BLaER1 (cell line): ENCODE results near the gene CCDC50.

Experiments
- H3K27ac ChIP-seq: shearing (Covaris generic); formaldehyde crosslinking; 2 replicates; pipeline ENCODE4 v1.8.1; 2022
- H3K27me3 ChIP-seq: shearing (Covaris generic); formaldehyde crosslinking; 2 replicates; pipeline ENCODE4 v1.8.1; 2022
- H3K36me3 ChIP-seq: shearing (Covaris generic); formaldehyde crosslinking; 2 replicates; pipeline ENCODE4 v1.8.1; 2022
- H3K4me1 ChIP-seq: shearing (Covaris generic); formaldehyde crosslinking; 2 replicates; pipeline ENCODE4 v1.8.1; 2022
- H3K4me2 ChIP-seq: shearing (Covaris generic); formaldehyde crosslinking; 2 replicates; pipeline ENCODE4 v1.8.1; 2022
- H3K4me3 ChIP-seq: shearing (Covaris generic); formaldehyde crosslinking; 2 replicates; pipeline ENCODE4 v1.8.1; 2022
- H3K9ac ChIP-seq: shearing (Covaris generic); formaldehyde crosslinking; 2 replicates; pipeline ENCODE4 v1.8.1; 2022
- H3K9me3 ChIP-seq: shearing (Covaris generic); formaldehyde crosslinking; 2 replicates; pipeline ENCODE4 v1.8.1; 2022
- H4K20me1 ChIP-seq: shearing (Covaris generic); formaldehyde crosslinking; 2 replicates; pipeline ENCODE4 v1.8.1; 2022
- Cebpa-rat ChIP-seq: shearing (Covaris generic); IDR thresholded peaks from 2 replicates; pipeline ENCODE4 v1.8.1; 2022

Gene CCDC50

DNA sequence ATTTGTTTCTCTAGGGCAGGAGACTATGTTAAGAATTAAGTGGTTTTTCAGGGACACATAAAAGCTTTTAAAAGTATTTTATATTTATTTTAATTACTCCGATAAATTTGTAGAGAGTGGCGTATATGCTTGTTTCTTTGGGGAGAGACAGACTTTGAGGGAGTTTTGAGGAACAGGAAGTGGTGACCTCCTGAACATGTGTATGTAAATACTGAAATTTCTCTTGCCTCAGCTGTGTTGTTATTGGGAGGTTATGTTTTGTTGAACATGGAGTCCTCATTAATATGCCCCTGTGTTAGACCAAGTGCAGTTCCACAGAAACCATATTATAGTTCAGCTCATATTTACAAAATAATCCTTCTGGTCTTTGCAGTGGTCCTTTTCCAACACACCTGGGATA is 42.9 kb downstream of the CCDC50 start:
- TF ChIP-seq Cebpa-rat, result no peak
- peaks cover 39% of the 10 kb centered on the region for H3K36me3 ChIP-seq

DNA sequence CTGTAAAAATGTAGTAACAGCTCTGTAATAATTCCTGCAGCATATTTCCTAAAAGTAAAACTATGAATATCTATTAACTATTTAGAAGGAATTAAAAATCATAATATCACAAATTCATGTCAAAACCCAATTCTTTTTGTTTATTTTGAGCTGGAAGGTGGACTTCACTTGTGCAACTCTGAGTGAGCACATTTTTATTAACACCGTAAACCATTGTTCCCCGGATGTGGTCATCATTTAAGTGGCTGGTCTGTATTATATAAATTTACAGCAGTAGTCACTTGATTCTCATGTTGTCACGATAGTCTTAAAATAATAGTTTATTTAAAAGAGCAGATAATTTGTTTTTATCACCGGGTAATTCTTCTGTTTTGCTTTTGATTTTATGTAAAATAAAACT is 44.1 kb downstream of the CCDC50 start:
- Histone ChIP-seq H3K27me3 (no peaks in the 10 kb centered on the region), H3K4me1 (no peaks in the 10 kb centered on the region), H3K9me3 (no peaks in the 10 kb centered on the region), H4K20me1 (no peaks in the 10 kb centered on the region), H3K4me2 (no peak overlapping the region), H3K27ac (no peak overlapping the region), H3K4me3 (no peak overlapping the region), H3K36me3 (peaks cover 39% of the 10 kb centered on the region), H3K9ac (no peak overlapping the region)
- no peak for TF ChIP-seq Cebpa-rat

More for the DNA sequence above, 42.9 kb downstream of the CCDC50 start:
- H3K4me3 ChIP-seq, result no peak overlapping the region
- no peaks in the 10 kb centered on the region for H3K27me3 ChIP-seq
- no peaks in the 10 kb centered on the region for H4K20me1 ChIP-seq
- H3K9me3 ChIP-seq, result no peaks in the 10 kb centered on the region
- H3K4me1 ChIP-seq, result no peaks in the 10 kb centered on the region
- no peak overlapping the region for H3K4me2 ChIP-seq
- no peak overlapping the region for H3K9ac ChIP-seq
- H3K27ac ChIP-seq, result no peak overlapping the region

DNA sequence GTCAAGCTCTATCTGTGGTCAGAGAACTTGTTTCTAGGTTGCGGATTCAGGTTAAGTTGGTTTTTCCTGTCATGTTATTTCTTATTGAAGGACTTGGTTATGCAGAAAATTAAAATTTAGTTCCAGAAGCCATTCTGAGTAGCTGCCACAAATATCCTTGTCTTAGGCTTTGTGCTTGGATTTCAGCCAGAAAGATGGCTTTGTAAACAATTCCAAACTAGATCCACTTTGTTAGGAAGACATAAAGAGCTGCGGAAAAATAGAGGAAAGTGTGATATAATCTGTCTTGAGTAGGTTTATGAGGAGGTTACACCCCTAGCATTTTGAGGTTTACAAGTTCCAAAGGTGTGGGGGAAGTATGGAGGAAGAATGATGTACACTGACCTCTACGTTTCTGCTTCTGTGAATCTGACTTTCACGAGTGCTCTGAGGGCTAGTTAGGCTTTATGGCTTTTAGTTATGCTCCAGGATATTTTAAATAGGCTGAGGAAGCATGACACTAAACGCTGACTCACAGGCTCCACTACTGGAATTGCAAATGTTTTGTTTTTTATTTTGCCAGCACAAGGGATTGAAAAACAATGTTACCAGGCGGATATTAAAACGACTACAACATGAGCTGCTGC is 47.4 kb downstream of the CCDC50 start:
- Histone ChIP-seq H3K36me3 (peaks cover 36% of the 10 kb centered on the region), H3K4me3 (no peak overlapping the region), H3K4me2 (no peak overlapping the region), H3K27ac (no peak overlapping the region), H4K20me1 (no peaks in the 10 kb centered on the region), H3K4me1 (no peaks in the 10 kb centered on the region), H3K27me3 (no peaks in the 10 kb centered on the region), H3K9me3 (no peaks in the 10 kb centered on the region), H3K9ac (no peak overlapping the region)
- no peak for TF ChIP-seq Cebpa-rat

DNA sequence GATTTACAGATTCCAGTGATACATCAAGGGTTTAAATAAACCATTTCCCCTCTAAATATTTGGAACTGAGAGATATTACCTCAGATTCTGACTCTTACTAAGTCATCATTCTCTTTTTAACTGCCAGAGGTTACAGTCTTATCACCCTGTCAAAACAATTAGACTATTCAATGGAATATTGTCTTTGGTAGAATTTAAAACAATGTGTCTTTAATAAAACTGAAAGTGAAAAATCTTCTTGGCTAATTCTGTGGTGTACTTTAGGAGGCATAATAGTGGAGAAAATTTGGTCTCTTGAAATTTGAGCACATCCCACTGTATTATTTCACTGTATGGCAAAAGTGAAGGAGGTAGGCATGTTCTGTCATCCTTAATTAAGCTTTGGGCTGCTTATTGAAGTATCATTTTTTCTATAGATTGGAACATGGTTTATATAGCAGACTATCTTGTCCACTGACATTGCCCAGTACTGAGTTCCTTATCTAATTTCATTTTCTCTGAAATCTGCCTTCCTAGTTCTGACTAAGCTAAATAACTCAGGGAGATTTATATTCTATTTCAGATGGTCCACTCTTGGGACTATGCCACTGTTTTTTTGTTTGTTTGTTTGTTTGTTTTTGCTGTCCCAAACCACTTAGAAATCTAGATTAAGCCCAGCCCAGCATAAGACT is 49.1 kb downstream of the CCDC50 start:
- no peaks in the 10 kb centered on the region for H4K20me1 ChIP-seq
- H3K27ac ChIP-seq, result no peak overlapping the region
- peaks cover 51% of the 10 kb centered on the region for H3K36me3 ChIP-seq
- H3K4me1 ChIP-seq, result 0 out of 2 replicates have a peak, but pooled peaks cover 10% of the 10 kb centered on the region
- TF ChIP-seq Cebpa-rat, result no peak
- no peaks in the 10 kb centered on the region for H3K9me3 ChIP-seq
- H3K9ac ChIP-seq, result no peak overlapping the region
- no peak overlapping the region for H3K4me2 ChIP-seq
- H3K27me3 ChIP-seq, result no peaks in the 10 kb centered on the region
- H3K4me3 ChIP-seq, result no peak overlapping the region

DNA sequence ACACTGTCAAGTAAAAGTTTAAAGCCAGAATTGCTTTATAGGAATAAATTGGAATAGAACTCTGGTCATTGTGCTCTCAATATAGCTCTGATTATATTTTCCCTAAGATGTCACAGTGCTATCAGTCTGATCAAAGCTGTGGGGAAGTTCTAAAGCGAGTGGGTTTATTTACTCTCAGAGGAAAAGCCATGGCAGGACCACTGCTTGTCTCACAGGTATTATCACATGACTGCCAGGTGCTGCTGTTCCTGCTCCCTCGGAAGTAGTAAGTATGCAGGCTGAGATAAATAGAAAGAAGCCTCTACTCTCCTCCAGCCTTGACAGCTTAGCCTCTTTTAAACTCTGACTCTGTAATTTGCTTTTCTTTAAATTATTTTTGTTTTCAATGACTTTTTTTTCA is 50.3 kb downstream of the CCDC50 start:
- Histone ChIP-seq H3K9me3 (no peaks in the 10 kb centered on the region), H3K27me3 (no peaks in the 10 kb centered on the region), H3K4me3 (no peak overlapping the region), H3K36me3 (peaks cover 51% of the 10 kb centered on the region), H3K27ac (no peak overlapping the region), H3K4me2 (no peak overlapping the region), H3K4me1 (0 out of 2 replicates have a peak, but pooled peaks cover 10% of the 10 kb centered on the region), H3K9ac (no peak overlapping the region), H4K20me1 (no peaks in the 10 kb centered on the region)
- no peak for TF ChIP-seq Cebpa-rat

DNA sequence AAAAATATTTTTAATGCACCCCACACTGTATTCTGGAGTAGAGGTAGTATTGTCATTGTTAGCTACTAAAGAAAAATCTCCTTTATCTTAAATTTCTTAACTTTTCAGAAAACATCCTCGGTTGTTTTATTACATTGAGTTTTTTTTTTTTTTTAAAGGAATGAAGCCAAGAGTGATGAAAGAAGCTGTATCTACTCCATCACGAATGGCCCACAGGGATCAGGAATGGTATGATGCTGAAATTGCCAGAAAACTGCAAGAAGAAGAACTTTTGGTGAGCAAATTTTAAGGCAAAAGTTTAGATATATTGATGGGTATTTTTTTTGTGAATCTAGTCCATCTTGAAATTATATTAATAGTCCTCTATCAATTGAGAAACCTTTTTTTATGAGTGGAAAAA is 50.8 kb downstream of the CCDC50 start:
- H3K36me3 ChIP-seq, result peaks cover 52% of the 10 kb centered on the region
- 0 out of 2 replicates have a peak, but pooled peaks cover 10% of the 10 kb centered on the region for H3K4me1 ChIP-seq
- no peaks in the 10 kb centered on the region for H3K27me3 ChIP-seq
- no peaks in the 10 kb centered on the region for H4K20me1 ChIP-seq
- H3K9me3 ChIP-seq, result no peaks in the 10 kb centered on the region
- no peak overlapping the region for H3K4me2 ChIP-seq
- H3K9ac ChIP-seq, result no peak overlapping the region
- TF ChIP-seq Cebpa-rat, result no peak
- H3K4me3 ChIP-seq, result no peak overlapping the region
- H3K27ac ChIP-seq, result no peak overlapping the region

DNA sequence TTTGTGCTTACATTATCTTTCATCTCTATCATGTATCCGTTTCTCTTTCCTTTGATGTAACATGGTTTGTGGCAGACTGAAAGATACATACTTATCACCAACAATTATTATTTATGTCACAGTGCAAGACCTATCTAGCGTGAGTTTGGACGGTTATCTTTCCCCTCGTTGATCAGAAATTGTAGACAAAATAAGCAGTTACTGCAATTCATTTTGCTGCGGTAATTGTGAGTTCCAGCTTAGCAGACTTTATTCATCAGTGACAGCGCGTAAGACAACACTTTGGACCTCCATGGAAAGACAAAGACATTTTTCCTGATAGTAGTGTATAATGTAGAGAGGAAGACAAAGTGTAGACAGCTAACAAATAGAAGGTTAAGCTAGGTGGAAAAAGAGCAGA is 52.1 kb downstream of the CCDC50 start:
- H3K36me3 ChIP-seq, result peaks cover 45% of the 10 kb centered on the region
- H3K4me2 ChIP-seq, result no peak overlapping the region
- H3K27ac ChIP-seq, result no peak overlapping the region
- H4K20me1 ChIP-seq, result no peaks in the 10 kb centered on the region
- H3K27me3 ChIP-seq, result no peaks in the 10 kb centered on the region
- no peak overlapping the region for H3K9ac ChIP-seq
- TF ChIP-seq Cebpa-rat, result no peak
- H3K4me3 ChIP-seq, result no peak overlapping the region
- no peaks in the 10 kb centered on the region for H3K9me3 ChIP-seq
- H3K4me1 ChIP-seq, result 0 out of 2 replicates have a peak, but pooled peaks cover 10% of the 10 kb centered on the region

DNA sequence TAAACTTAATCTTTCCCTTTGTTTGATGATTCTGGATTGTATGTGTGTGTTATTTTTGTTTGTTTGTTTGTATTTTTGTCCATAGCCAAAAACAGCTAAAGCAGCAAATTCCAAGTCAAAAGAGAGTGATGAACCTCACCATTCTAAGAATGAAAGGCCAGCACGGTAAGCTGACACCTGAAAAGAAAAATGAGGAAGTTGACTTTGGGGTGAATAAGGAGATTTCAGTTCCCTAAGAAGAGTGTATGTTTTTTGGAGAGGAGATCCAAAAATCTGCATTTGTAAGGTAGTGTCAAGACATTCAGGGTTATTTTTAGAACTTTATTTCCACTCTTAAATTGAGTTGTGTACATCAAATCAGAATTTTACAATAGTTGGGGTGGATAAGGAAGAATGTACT is 53.5 kb downstream of the CCDC50 start:
- H3K4me3 ChIP-seq, result no peak overlapping the region
- TF ChIP-seq Cebpa-rat, result no peak
- no peaks in the 10 kb centered on the region for H3K27me3 ChIP-seq
- 0 out of 2 replicates have a peak, but pooled peaks cover 10% of the 10 kb centered on the region for H3K4me1 ChIP-seq
- H3K9ac ChIP-seq, result no peak overlapping the region
- no peak overlapping the region for H3K4me2 ChIP-seq
- no peak overlapping the region for H3K27ac ChIP-seq
- peaks cover 48% of the 10 kb centered on the region for H3K36me3 ChIP-seq
- H4K20me1 ChIP-seq, result no peaks in the 10 kb centered on the region
- H3K9me3 ChIP-seq, result no peaks in the 10 kb centered on the region

DNA sequence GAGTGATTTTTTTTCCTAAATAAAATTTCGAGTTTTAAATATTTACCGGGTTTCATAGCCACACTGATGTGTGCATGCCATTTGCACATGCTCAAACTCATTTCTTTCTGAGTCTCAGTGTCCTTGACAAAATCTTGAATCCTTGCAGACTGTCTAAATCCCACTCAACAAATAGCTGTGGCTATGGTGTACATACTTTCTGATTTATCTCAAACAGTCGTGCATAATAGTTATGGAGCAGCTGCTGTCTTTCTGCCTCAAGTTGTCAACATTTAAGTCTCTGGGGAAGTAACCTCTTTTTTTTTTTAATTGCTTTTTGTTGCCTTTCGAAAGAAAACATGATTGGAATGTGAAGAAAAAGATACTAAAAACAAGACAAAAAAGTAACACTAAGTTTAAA is 53.9 kb downstream of the CCDC50 start:
- Histone ChIP-seq H3K27ac (no peak overlapping the region), H3K4me2 (no peak overlapping the region), H3K4me3 (no peak overlapping the region), H3K27me3 (no peaks in the 10 kb centered on the region), H4K20me1 (no peaks in the 10 kb centered on the region), H3K9me3 (no peaks in the 10 kb centered on the region), H3K9ac (no peak overlapping the region), H3K36me3 (peaks cover 48% of the 10 kb centered on the region), H3K4me1 (0 out of 2 replicates have a peak, but pooled peaks cover 10% of the 10 kb centered on the region)
- no peak for TF ChIP-seq Cebpa-rat

DNA sequence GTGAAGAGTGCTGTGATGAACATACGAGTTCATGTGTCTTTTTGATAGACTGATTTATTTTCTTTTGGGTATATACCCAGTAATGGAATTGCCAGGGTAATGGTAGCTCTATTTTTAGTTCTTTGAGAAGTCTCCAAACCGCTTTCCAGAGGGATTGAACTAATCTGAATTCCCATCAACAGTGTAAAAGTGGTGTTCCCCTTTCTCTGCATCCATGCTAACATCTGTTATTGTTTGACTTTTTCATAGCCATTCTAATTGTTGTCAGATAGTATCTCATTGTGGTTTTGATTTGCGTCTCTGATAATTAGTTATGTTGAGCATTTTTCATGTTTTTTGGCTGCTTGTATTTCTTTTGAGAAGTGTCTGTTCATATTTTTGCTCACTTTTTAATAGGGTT is 55.9 kb downstream of the CCDC50 start:
- H3K4me1 ChIP-seq, result 0 out of 2 replicates have a peak, but pooled peaks cover 10% of the 10 kb centered on the region
- no peak overlapping the region for H3K4me3 ChIP-seq
- H3K9me3 ChIP-seq, result no peaks in the 10 kb centered on the region
- no peaks in the 10 kb centered on the region for H3K27me3 ChIP-seq
- no peak overlapping the region for H3K4me2 ChIP-seq
- H3K9ac ChIP-seq, result no peak overlapping the region
- H3K36me3 ChIP-seq, result peaks cover 53% of the 10 kb centered on the region
- H4K20me1 ChIP-seq, result no peaks in the 10 kb centered on the region
- no peak overlapping the region for H3K27ac ChIP-seq
- no peak for TF ChIP-seq Cebpa-rat
